Ascending aorta (tissue), 2 donors: ENCODE data around the gene AIG1. TPM values are rescaled to one million over a fixed set of nuclear protein-coding genes. Genes with fewer than 3 reads are reported as not detected.
"Not testable (repeated sequence)": the region's sequence is repeated elsewhere in the genome, so short reads cannot be mapped to it uniquely, and the experiment has no call there.

Source experiments
- DNase-seq, 2 donors: peaks; one replicate each; pipeline ENCODE4 v3.0.0-alpha.2; 2019; ENCODE audit warnings: low spot score in 2 of 2
- H3K27ac ChIP-seq, 2 donors: fragments of 200-600 bp; sonication (generic); one replicate each; pipeline ENCODE4 v1.5.1; 2016 to 2017; ENCODE audit warnings: mild to moderate bottlenecking in 1 of 2
- H3K27me3 ChIP-seq: fragments of 200-600 bp; sonication (generic); one replicate; pipeline ENCODE4 v1.5.1; 2017
- H3K36me3 ChIP-seq, 2 donors: fragments of 200-600 bp; sonication (generic); one replicate each; pipeline ENCODE4 v1.5.1; 2016
- H3K4me1 ChIP-seq, 2 donors: fragments of 200-600 bp; sonication (generic); one replicate each; pipeline ENCODE4 v1.5.1; 2016 to 2017; ENCODE audit warnings: mild to moderate bottlenecking in 1 of 2
- H3K4me3 ChIP-seq, 2 donors: fragments of 200-600 bp; sonication (generic); one replicate each; pipeline ENCODE4 v1.5.1; 2016 to 2017; ENCODE audit warnings: mild to moderate bottlenecking in 1 of 2
- H3K9me3 ChIP-seq, 2 donors: fragments of 200-600 bp; sonication (generic); one replicate each; pipeline ENCODE4 v1.5.1; 2016
- CTCF ChIP-seq, 3 experiments: fragments of 200-600 bp in 2 of 3; fragments of 450-650 bp in 1 of 3; sonication (generic) in 2 of 3; IDR thresholded peaks; one replicate each; pipeline ENCODE4 v1.5.1; 2016 to 2019; ENCODE audit warnings: antibody characterized with exemption in 3 of 3, mild to moderate bottlenecking in 1 of 3, moderate library complexity in 1 of 3
- intact Hi-C: fragments of 100-400 bp; cut with DNase I; formaldehyde crosslinking; loops from one replicate; pipeline ENCODE4 v1.15.1; 2023
- total RNA-seq: library from RNA; depleted of rRNA; stranded (reverse); fragments of >200 nt; gene quantifications from one replicate; pipeline ENCODE4 v1.1.0, GENCODE V29; 2016

AIG1 gene, protein sequence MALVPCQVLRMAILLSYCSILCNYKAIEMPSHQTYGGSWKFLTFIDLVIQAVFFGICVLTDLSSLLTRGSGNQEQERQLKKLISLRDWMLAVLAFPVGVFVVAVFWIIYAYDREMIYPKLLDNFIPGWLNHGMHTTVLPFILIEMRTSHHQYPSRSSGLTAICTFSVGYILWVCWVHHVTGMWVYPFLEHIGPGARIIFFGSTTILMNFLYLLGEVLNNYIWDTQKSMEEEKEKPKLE
- total RNA-seq = 5.3 TPM

DNA sequence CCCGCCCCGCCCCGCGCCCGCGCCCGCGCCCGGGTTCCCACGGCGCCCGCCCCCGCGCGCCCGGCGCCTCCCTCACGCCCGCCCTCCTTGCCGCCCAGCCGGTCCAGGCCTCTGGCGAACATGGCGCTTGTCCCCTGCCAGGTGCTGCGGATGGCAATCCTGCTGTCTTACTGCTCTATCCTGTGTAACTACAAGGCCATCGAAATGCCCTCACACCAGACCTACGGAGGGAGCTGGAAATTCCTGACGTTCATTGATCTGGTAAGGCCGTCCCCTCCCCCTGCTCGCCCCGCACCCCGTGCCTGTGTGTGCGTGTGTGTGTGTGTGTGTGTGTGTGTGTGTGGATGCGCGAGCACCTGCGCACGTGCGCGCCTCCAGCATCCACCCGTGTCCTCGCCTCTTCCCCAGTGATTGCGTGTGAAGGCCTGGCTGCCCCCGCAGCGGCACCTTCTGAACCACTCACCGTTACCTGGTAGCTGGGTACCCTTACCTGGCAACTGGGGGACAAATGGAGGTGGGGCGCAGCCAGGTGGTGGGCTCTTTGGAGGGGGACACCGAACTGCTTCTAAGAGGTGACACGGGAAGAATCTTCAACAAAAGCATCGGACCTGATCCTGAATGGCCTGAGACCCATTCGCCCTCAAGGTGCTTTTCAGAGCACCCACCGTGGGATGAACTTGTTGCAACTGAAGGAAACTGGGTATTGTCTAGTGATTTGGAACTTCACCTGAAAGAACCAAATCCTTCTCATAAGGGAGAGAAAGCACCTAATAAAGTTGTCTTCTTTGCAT is at the start of gene AIG1:
AIG1 (plus strand) TSS at position 84 of the 791 bp plus-strand sequence; CDS start at position 121, 37 bp downstream.
- H3K36me3 ChIP-seq = no peaks in the 10 kb centered on the region
- no peak for TF ChIP-seq CTCF (IDR thresholded peaks at IDR 0.05)
- peaks cover 4 to 7% of the 10 kb centered on the region in 2 donors for H3K4me1 ChIP-seq
- peak in 1 of 2 donors; percentile 18 for DNase-seq
- no peaks in the 10 kb centered on the region for H3K9me3 ChIP-seq
- H3K27me3 ChIP-seq = no peaks in the 10 kb centered on the region
- intact Hi-C loops = loop anchor here (1.0 to 10.0 kb wide), 5 partner anchors 74 to 366 kb away; no protein-coding TSS in a partner anchor
- H3K4me3 ChIP-seq = peak within 1 kb of the TSS; percentile 84 to 89
- peak within 1 kb of the TSS; percentile 89 to 97 for H3K27ac ChIP-seq

GRCh38 chr6:143014764-143015163 is 45.9 kb upstream of the AIG1 start:
- intact Hi-C loops = no loop called here
- H3K36me3 ChIP-seq = no peaks in the 10 kb centered on the region
- H3K4me3 ChIP-seq = no peak overlapping the region
- H3K4me1 ChIP-seq = no peaks in the 10 kb centered on the region
- H3K27me3 ChIP-seq = no peaks in the 10 kb centered on the region
- no peak overlapping the region for H3K27ac ChIP-seq
- TF ChIP-seq CTCF (IDR thresholded peaks at IDR 0.05) = no peak
- no peak for DNase-seq
- H3K9me3 ChIP-seq = no peaks in the 10 kb centered on the region

DNA sequence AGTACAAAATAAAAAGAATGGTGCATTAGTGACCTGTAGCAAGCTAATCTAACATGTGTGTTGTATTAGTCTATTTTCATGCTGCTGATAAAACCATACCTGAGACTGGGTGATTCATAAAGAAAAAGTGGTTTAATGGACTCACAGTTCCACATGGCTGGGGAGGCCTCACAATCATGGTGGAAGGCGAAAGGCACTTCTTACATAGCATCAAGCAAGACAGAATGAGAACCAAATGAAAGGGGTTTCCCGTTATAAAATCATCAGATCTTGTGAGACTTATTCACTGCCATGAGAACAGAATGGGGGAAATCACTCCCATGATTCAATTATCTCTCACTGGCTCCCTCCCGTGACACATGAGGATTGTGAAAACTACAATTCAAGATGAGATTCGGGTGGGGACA is 45.4 kb upstream of the AIG1 start:
- intact Hi-C loops = no loop called here
- Histone ChIP-seq H3K4me1 (no peaks in the 10 kb centered on the region), H3K36me3 (no peaks in the 10 kb centered on the region), H3K9me3 (no peaks in the 10 kb centered on the region), H3K27me3 (no peaks in the 10 kb centered on the region), H3K27ac (no peak overlapping the region), H3K4me3 (no peak overlapping the region)
- no peak for DNase-seq
- no peak for TF ChIP-seq CTCF (IDR thresholded peaks at IDR 0.05)

- Histone ChIP-seq H3K27ac (no peak overlapping the region), H3K27me3 (no peaks in the 10 kb centered on the region), H3K9me3 (no peaks in the 10 kb centered on the region), H3K4me3 (no peak overlapping the region), H3K4me1 (no peaks in the 10 kb centered on the region), H3K36me3 (no peaks in the 10 kb centered on the region)
- TF ChIP-seq CTCF (IDR thresholded peaks at IDR 0.05) = no peak
- intact Hi-C loops = no loop called here
- DNase-seq = no peak
Observed at GRCh38 chr6:143018955-143019354, 41.7 kb upstream of the AIG1 start.

DNA sequence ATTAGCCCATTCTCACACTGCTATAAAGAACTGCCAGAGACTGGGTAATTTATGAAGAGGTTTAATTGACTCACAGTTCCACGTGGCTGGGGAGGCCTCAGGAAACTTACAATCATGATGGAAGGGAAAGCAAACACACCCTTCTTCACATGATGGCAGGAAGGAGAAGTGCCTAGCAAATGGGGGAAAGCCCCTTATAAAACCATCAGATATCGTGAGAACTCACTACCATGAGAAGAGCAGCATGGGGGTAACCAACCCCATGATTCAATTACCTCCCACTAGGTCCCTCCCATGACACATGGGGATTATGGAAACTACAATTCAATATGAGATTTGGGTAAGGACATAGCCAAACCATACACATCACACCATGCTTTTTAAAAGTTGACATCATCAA is 39.8 kb upstream of the AIG1 start:
- H3K36me3 ChIP-seq, DNase-seq, H3K4me1 ChIP-seq, H3K27me3 ChIP-seq, H3K9me3 ChIP-seq, intact Hi-C loops, H3K27ac ChIP-seq, H3K4me3 ChIP-seq: not testable (repeated sequence)

DNA sequence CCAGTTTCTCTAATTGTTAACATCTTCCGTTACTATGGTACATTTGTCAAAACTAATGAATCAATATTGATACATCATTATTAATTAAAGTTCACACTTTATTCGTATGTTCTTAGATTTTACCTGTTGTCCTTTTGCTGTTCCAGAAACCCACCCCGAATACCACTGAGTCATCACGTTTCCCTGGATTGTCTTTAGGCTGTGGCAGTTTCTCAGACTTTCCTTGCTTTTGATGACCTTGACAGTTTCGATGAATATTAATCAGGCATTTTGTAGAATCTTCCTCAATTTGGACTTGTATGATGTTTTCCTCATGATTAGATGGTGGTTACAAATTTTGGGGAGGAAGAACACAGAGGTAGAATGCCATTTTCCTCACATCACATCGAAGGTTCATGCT is 39.1 kb upstream of the AIG1 start:
- H3K27me3 ChIP-seq = no peaks in the 10 kb centered on the region
- DNase-seq = no peak
- H3K27ac ChIP-seq = no peak overlapping the region
- no peaks in the 10 kb centered on the region for H3K36me3 ChIP-seq
- H3K4me3 ChIP-seq = no peak overlapping the region
- intact Hi-C loops = no loop called here
- TF ChIP-seq CTCF (IDR thresholded peaks at IDR 0.05) = no peak
- H3K4me1 ChIP-seq = no peaks in the 10 kb centered on the region
- H3K9me3 ChIP-seq = no peaks in the 10 kb centered on the region
